ENCODE results near the gene TMC7. TPM values are rescaled to one million over a fixed set of nuclear protein-coding genes. Genes with fewer than 3 reads are reported as not detected.

The TMC7 gene
- total RNA-seq, 1 experiment from 2014 or later: 5.2 TPM

GRCh38 chr16:19017179-19017578, 33.4 kb downstream of the TMC7 start:
- Histone ChIP-seq H3K27me3 (ENCODE audit: insufficient read depth, low read length) (no peaks in the 10 kb centered on the region), H3K79me2 (ENCODE audit: insufficient read depth, low read length) (no peaks in the 10 kb centered on the region), H4K20me1 (ENCODE audit: insufficient read depth) (no peaks in the 10 kb centered on the region), H3K9me3 (ENCODE audit: control insufficient read depth in 1 of 2, insufficient read depth in 1 of 2, low read depth in 1 of 2, low read length in 2 of 2) (peaks cover 0 to 6% of the 10 kb centered on the region in 2 experiments; a peak in 1 of 4 replicates), H3K36me3 (ENCODE audit: control insufficient read depth in 1 of 2, insufficient read depth in 2 of 2, low read length in 2 of 2) (peaks cover 0 to 14% of the 10 kb centered on the region in 2 experiments; a peak in 1 of 4 replicates), H3K9ac (ENCODE audit: low read length) (no peak overlapping the region), H3K9me2 (ENCODE audit: insufficient read depth) (no peaks in the 10 kb centered on the region), H2AFZ (ENCODE audit: low read depth, low read length, poor library complexity, severe bottlenecking) (no peak overlapping the region), H3K27ac (ENCODE audit: low read depth, low read length) (no peak overlapping the region), H3K4me1 (ENCODE audit: control insufficient read depth in 1 of 2, insufficient read depth in 2 of 2, low read length in 2 of 2) (no peaks in the 10 kb centered on the region), H3K4me2 (ENCODE audit: low read length) (no peak overlapping the region), H3K4me3 (replicated peaks in 1 of 2; ENCODE audit: low read depth in 1 of 2, low read length in 2 of 2) (no peak overlapping the region)
- POLR2A ChIA-PET: no interaction called here
- ATAC-seq (no peak), DNase-seq (ENCODE audit: low read depth, low spot score) (no peak)
- CTCF ChIA-PET: no interaction called here
- BruUV-seq (replicated peaks): no TSS peak
- intact Hi-C loops (cut with micrococcal nuclease): no loop called here
- RAD21 ChIA-PET (ENCODE audit: low non-redundant PET in 1 of 2, low total read pairs in 2 of 2, uncharacterized antibody in 2 of 2, unreplicated experiment in 2 of 2): no interaction called here
- no peak for TF ChIP-seq EZH2phosphoT487 (IDR thresholded peaks at IDR 0.05; ENCODE audit: borderline replicate concordance)
- TF ChIP-seq ATF3 (IDR thresholded peaks at IDR 0.05): no peak
- no peak for TF ChIP-seq POLR2AphosphoS5 (IDR thresholded peaks at IDR 0.05; ENCODE audit: low read depth, low read length)
- TF ChIP-seq SRF (IDR thresholded peaks at IDR 0.05; ENCODE audit: low read depth): no peak
- TF ChIP-seq YY1 (IDR thresholded peaks at IDR 0.05; ENCODE audit: extremely low read depth, insufficient replicate concordance, low read depth, low read length): no peak
- no peak for TF ChIP-seq EZH2 (IDR thresholded peaks at IDR 0.05)
- TF ChIP-seq MAX (IDR thresholded peaks at IDR 0.05): no peak
- TF ChIP-seq TCF7L2 (IDR thresholded peaks at IDR 0.05; ENCODE audit: borderline replicate concordance, extremely low read depth, insufficient read depth, insufficient read length): no peak
- TF ChIP-seq CBX3 (IDR thresholded peaks at IDR 0.05; ENCODE audit: low read depth): no peak
- TF ChIP-seq ELF1 (IDR thresholded peaks at IDR 0.05; ENCODE audit: borderline replicate concordance, low read depth): no peak
- no peak for TF ChIP-seq EGR1 (IDR thresholded peaks at IDR 0.05; ENCODE audit: low read depth)
- no peak for TF ChIP-seq JUND (IDR thresholded peaks at IDR 0.05)
- TF ChIP-seq FOSL1 (IDR thresholded peaks at IDR 0.05; ENCODE audit: low read depth): no peak
- TF ChIP-seq SP1 (IDR thresholded peaks at IDR 0.05; ENCODE audit: low read depth): no peak
- TF ChIP-seq POLR2A (IDR thresholded peaks at IDR 0.05; ENCODE audit: borderline replicate concordance, extremely low read depth, insufficient read depth, insufficient read length): no peak
- TF ChIP-seq ZNF274 (IDR thresholded peaks at IDR 0.05; ENCODE audit: low read depth, low read length): no peak
- no peak for TF ChIP-seq RAD21 (IDR thresholded peaks at IDR 0.05; ENCODE audit: low read depth)
- TF ChIP-seq SIN3A (IDR thresholded peaks at IDR 0.05; ENCODE audit: low read depth): no peak
- no peak for TF ChIP-seq REST (IDR thresholded peaks at IDR 0.05; ENCODE audit: low read depth)
- no peak for TF ChIP-seq ZFX (IDR thresholded peaks at IDR 0.05)
